GM10266 (cell line): Measurements from ENCODE around the gene FCN2.

Experiments
- DNase-seq: peaks from one replicate; pipeline ENCODE4 v3.0.0; 2012; ENCODE audit errors: extremely low spot score
- CTCF ChIP-seq: IDR thresholded peaks from 2 replicates; pipeline ENCODE4 v1.5.1; 2012; ENCODE audit warnings: mild to moderate bottlenecking, low read depth; ENCODE audit not compliant: control insufficient read depth, insufficient read depth; ENCODE audit errors: missing control alignments

Gene FCN2

GRCh38 chr9:134863941-134864820, 16.4 kb upstream of the FCN2 start:
- TF ChIP-seq CTCF = no peak
- no peak for DNase-seq

- TF ChIP-seq CTCF = no peak
- DNase-seq = no peak
Observed at GRCh38 chr9:134864821-134865190, 15.8 kb upstream of the FCN2 start.

GRCh38 chr9:134867917-134868750, 12.5 kb upstream of the FCN2 start:
- no peak for TF ChIP-seq CTCF
- DNase-seq = no peak

GRCh38 chr9:134868751-134869553, 11.7 kb upstream of the FCN2 start:
- DNase-seq = no peak

GRCh38 chr9:134869554-134870300, 10.9 kb upstream of the FCN2 start:
- TF ChIP-seq CTCF = no peak
- no peak for DNase-seq

More at GRCh38 chr9:134868751-134869553, 11.7 kb upstream of the FCN2 start:
- no peak for TF ChIP-seq CTCF

GRCh38 chr9:134870301-134870694, 10.3 kb upstream of the FCN2 start:
- DNase-seq = no peak
- no peak for TF ChIP-seq CTCF
